ENCODE measurements around the gene MYBPC2. TPM values are rescaled to one million over a fixed set of nuclear protein-coding genes. Genes with fewer than 3 reads are reported as not detected.
A peak's percentile ranks its signal among the peaks of the same experiment; 100 is the strongest.

MYBPC2 gene
- total and polyA plus RNA-seq, 9 of the 15 experiments (the other 6 are each of a cell fraction or from before 2014, with no cell fraction given) = 0.01 to 0.14 (median 0.04) TPM; not detected in 6

- TF ChIP-seq, protein P1, sequence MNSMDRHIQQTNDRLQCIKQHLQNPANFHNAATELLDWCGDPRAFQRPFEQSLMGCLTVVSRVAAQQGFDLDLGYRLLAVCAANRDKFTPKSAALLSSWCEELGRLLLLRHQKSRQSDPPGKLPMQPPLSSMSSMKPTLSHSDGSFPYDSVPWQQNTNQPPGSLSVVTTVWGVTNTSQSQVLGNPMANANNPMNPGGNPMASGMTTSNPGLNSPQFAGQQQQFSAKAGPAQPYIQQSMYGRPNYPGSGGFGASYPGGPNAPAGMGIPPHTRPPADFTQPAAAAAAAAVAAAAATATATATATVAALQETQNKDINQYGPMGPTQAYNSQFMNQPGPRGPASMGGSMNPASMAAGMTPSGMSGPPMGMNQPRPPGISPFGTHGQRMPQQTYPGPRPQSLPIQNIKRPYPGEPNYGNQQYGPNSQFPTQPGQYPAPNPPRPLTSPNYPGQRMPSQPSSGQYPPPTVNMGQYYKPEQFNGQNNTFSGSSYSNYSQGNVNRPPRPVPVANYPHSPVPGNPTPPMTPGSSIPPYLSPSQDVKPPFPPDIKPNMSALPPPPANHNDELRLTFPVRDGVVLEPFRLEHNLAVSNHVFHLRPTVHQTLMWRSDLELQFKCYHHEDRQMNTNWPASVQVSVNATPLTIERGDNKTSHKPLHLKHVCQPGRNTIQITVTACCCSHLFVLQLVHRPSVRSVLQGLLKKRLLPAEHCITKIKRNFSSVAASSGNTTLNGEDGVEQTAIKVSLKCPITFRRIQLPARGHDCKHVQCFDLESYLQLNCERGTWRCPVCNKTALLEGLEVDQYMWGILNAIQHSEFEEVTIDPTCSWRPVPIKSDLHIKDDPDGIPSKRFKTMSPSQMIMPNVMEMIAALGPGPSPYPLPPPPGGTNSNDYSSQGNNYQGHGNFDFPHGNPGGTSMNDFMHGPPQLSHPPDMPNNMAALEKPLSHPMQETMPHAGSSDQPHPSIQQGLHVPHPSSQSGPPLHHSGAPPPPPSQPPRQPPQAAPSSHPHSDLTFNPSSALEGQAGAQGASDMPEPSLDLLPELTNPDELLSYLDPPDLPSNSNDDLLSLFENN (IDR thresholded peaks at IDR 0.05; ENCODE audit: low read depth in 2 of 2, low read length in 2 of 2) = no peak
- TF ChIP-seq, protein P2, sequence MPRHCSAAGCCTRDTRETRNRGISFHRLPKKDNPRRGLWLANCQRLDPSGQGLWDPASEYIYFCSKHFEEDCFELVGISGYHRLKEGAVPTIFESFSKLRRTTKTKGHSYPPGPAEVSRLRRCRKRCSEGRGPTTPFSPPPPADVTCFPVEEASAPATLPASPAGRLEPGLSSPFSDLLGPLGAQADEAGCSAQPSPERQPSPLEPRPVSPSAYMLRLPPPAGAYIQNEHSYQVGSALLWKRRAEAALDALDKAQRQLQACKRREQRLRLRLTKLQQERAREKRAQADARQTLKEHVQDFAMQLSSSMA (CRISPR knock-in tag; IDR thresholded peaks at IDR 0.05) = no peak
- peak; percentile 77; the same call in 1 of the 2 replicates for TF ChIP-seq MTA3 (IDR thresholded peaks at IDR 0.05; ENCODE audit: borderline replicate concordance)
- TF ChIP-seq, protein P3, sequence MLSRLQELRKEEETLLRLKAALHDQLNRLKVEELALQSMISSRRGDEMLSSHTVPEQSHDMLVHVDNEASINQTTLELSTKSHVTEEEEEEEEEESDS (CRISPR knock-in tag; IDR thresholded peaks at IDR 0.05) = no peak
- TF ChIP-seq SMARCC2 (IDR thresholded peaks at IDR 0.05; ENCODE audit: low read depth) = no peak
- no peak for TF ChIP-seq DACH1 (IDR thresholded peaks at IDR 0.05; ENCODE audit: partially characterized antibody)
- TF ChIP-seq ZNF384 (IDR thresholded peaks at IDR 0.05; ENCODE audit: low read depth, low read length) = peak; percentile 26; the same call in 1 of the 2 replicates
- TF ChIP-seq CBFA2T2 (conservative IDR thresholded peaks at IDR 0.05) = no peak
- no peak for TF ChIP-seq SRSF3 (IDR thresholded peaks at IDR 0.05; ENCODE audit: insufficient read depth, low read length)
- TF ChIP-seq FUS (optimal IDR thresholded peaks at IDR 0.05; ENCODE audit: low read depth, low read length) = no peak
- TF ChIP-seq, protein P4, sequence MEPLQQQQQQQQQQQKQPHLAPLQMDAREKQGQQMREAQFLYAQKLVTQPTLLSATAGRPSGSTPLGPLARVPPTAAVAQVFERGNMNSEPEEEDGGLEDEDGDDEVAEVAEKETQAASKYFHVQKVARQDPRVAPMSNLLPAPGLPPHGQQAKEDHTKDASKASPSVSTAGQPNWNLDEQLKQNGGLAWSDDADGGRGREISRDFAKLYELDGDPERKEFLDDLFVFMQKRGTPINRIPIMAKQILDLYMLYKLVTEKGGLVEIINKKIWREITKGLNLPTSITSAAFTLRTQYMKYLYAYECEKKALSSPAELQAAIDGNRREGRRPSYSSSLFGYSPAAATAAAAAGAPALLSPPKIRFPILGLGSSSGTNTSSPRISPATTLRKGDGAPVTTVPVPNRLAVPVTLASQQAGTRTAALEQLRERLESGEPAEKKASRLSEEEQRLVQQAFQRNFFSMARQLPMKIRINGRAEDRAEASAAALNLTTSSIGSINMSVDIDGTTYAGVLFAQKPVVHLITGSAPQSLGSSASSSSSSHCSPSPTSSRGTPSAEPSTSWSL (CRISPR knock-in tag; IDR thresholded peaks at IDR 0.05; ENCODE audit: borderline replicate concordance) = no peak
- no peak for TF ChIP-seq SNIP1 (IDR thresholded peaks at IDR 0.05; ENCODE audit: low read depth)
- no peak for TF ChIP-seq ETS1 (conservative IDR thresholded peaks at IDR 0.05; ENCODE audit: control insufficient read depth, low read depth, low read length)
- TF ChIP-seq FOXO4 (CRISPR knock-in tag; IDR thresholded peaks at IDR 0.05) = no peak
- TF ChIP-seq NUFIP1 (IDR thresholded peaks at IDR 0.05; ENCODE audit: partially characterized antibody) = peak; percentile 35
- TF ChIP-seq, protein P5, sequence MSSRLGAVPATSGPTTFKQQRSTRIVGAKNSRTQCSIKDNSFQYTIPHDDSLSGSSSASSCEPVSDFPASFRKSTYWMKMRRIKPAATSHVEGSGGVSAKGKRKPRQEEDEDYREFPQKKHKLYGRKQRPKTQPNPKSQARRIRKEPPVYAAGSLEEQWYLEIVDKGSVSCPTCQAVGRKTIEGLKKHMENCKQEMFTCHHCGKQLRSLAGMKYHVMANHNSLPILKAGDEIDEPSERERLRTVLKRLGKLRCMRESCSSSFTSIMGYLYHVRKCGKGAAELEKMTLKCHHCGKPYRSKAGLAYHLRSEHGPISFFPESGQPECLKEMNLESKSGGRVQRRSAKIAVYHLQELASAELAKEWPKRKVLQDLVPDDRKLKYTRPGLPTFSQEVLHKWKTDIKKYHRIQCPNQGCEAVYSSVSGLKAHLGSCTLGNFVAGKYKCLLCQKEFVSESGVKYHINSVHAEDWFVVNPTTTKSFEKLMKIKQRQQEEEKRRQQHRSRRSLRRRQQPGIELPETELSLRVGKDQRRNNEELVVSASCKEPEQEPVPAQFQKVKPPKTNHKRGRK (tag; IDR thresholded peaks at IDR 0.05) = no peak
Measured at GRCh38 chr19:50414864-50415660, 17.6 kb upstream of the MYBPC2 start (continued).

Data from K562 (cell line).